HepG2 (cell line): ENCODE data around the gene RNLS. TPM values are rescaled to one million over a fixed set of nuclear protein-coding genes. Genes with fewer than 3 reads are reported as not detected.

Source experiments
- ATAC-seq: fragments of 200-7000 bp; cut with Tn5 transposase; 3 replicates; pipeline ENCODE4 v1.9.1; 2020; ENCODE audit warnings: mild to moderate bottlenecking, moderate library complexity
- BruUV-seq: library from RNA; stranded (reverse); fragments of 400-500 nt; replicated peaks from 2 replicates; lab custom pipeline; 2021; lab: Mats Ljungman, UMichigan
- CTCF ChIA-PET: fragments of 300-600 bp; formaldehyde crosslinking; extraction: SDS; loops from one replicate; lab custom pipeline; 2021; ENCODE audit warnings: low total read pairs, inconsistent platforms, low intra/inter-chr PET ratio; lab: Yijun Ruan, JAX
- POLR2A ChIA-PET: fragments of 350-600 bp; sonication (Branson Sonifier 250); formaldehyde crosslinking; loops from one replicate; lab custom pipeline; 2020; ENCODE audit warnings: antibody characterized with exemption, inconsistent platforms; lab: Yijun Ruan, JAX
- DNase-seq: peaks from one replicate; pipeline ENCODE4 v3.0.0-alpha.2; 2015; ENCODE audit warnings: low spot score
- FAIRE-seq: peaks from 3 replicates; lab custom pipeline; 2011; peaks lifted over from hg19 to GRCh38; lab: Jason Lieb, UNC
- H2AFZ ChIP-seq: one replicate; pipeline ENCODE4 v1.6.1; 2011; ENCODE audit warnings: low read length, inconsistent platforms
- H3K27ac ChIP-seq: fragments of 300-600 bp; 3 replicates; pipeline ENCODE4 v1.8.0; 2011; ENCODE audit warnings: mixed run types, mild to moderate bottlenecking, mixed read lengths, low read length, inconsistent platforms; ENCODE audit not compliant: insufficient read depth; ENCODE audit errors: extremely low read length
- H3K27me3 ChIP-seq, 2 experiments: fragments of 200-600 bp in 1 of 2; 2 replicates in 1 of 2; 3 replicates in 1 of 2; pipeline versions ENCODE4 v1.6.0 to v1.8.0; 2011; ENCODE audit warnings: low read length in 2 of 2, mild to moderate bottlenecking in 2 of 2, moderate library complexity in 2 of 2, inconsistent platforms in 1 of 2; ENCODE audit not compliant: insufficient read depth in 2 of 2, control insufficient read depth in 1 of 2
- H3K36me3 ChIP-seq, 2 experiments: fragments of 200-600 bp in 1 of 2; replicated peaks in 1 of 2; 2 replicates in 1 of 2; 3 replicates in 1 of 2; pipeline versions ENCODE4 v1.5.1 to v1.8.0; 2011; ENCODE audit warnings: low read length in 2 of 2, inconsistent platforms in 1 of 2; ENCODE audit not compliant: insufficient read depth in 2 of 2, control insufficient read depth in 1 of 2
- H3K4me1 ChIP-seq: 2 replicates; pipeline ENCODE4 v1.5.1; 2012; ENCODE audit warnings: low read length, inconsistent platforms; ENCODE audit not compliant: insufficient read depth
- H3K4me2 ChIP-seq: 2 replicates; pipeline ENCODE4 v1.6.0; 2011; ENCODE audit warnings: low read depth, low read length, inconsistent platforms
- H3K4me3 ChIP-seq, 3 experiments: fragments of 200-600 bp in 1 of 3; sonication (generic), shearing (Covaris generic) in 1 of 3; replicated peaks in 1 of 3; 2 replicates each; pipeline ENCODE4 v1.5.1; 2011 to 2016; ENCODE audit warnings: low read length in 3 of 3, inconsistent platforms in 2 of 3, low read depth in 2 of 3, mild to moderate bottlenecking in 2 of 3, control low read depth in 1 of 3, mixed read lengths in 1 of 3; ENCODE audit not compliant: insufficient read depth in 1 of 3
- H3K79me2 ChIP-seq: one replicate; pipeline ENCODE4 v1.6.1; 2011; ENCODE audit warnings: low read length, inconsistent platforms; ENCODE audit not compliant: insufficient read depth
- H3K9ac ChIP-seq: 2 replicates; pipeline ENCODE4 v1.6.0; 2011; ENCODE audit warnings: mild to moderate bottlenecking, low read depth, low read length, inconsistent platforms; ENCODE audit not compliant: insufficient read depth
- H3K9me3 ChIP-seq: 2 replicates; pipeline ENCODE4 v1.5.1; 2012; ENCODE audit warnings: mild to moderate bottlenecking, low read length
- H4K20me1 ChIP-seq: 2 replicates; pipeline ENCODE4 v1.6.0; 2011; ENCODE audit warnings: inconsistent platforms, mild to moderate bottlenecking, low read length, moderate library complexity; ENCODE audit not compliant: insufficient read depth
- ARID3A ChIP-seq: IDR thresholded peaks from 2 replicates; pipeline ENCODE4 v1.6.1; 2012; ENCODE audit warnings: low read depth, low read length, improper control_type of control experiment
- ATF7 ChIP-seq, 2 experiments: fragments of 450-650 bp in 1 of 2; sonication (generic) in 1 of 2; formaldehyde crosslinking in 1 of 2; IDR thresholded peaks; 2 replicates each; pipeline versions ENCODE4 v1.4.0 to v1.6.1; 2016 to 2020; ENCODE audit warnings: antibody characterized with exemption in 1 of 2, mild to moderate bottlenecking in 1 of 2, missing genetic modification reagents in 1 of 2
- ELF3 ChIP-seq: IDR thresholded peaks from 2 replicates; pipeline ENCODE4 v1.6.1; 2016; ENCODE audit warnings: missing genetic modification reagents, missing compliant biosample characterization
- IRX3 ChIP-seq: sonication (generic); formaldehyde crosslinking; IDR thresholded peaks from 2 replicates; pipeline ENCODE4 v1.8.1; 2023; ENCODE audit warnings: mild to moderate bottlenecking, low read depth, missing genetic modification reagents, borderline replicate concordance
- ONECUT2 ChIP-seq: sonication (generic); formaldehyde crosslinking; IDR thresholded peaks from 2 replicates; pipeline ENCODE4 v1.4.0; 2020; ENCODE audit warnings: missing genetic modification reagents
- PCBP1 ChIP-seq: fragments of 200-400 bp; formaldehyde crosslinking; IDR thresholded peaks from 2 replicates; pipeline ENCODE4 v1.6.1; 2017; ENCODE audit warnings: mild to moderate bottlenecking, low read depth, low read length, borderline replicate concordance
- SETDB1 ChIP-seq: sonication (generic); formaldehyde crosslinking; IDR thresholded peaks from 2 replicates; pipeline ENCODE4 v1.5.1; 2020; ENCODE audit warnings: missing genetic modification reagents, mild to moderate bottlenecking, borderline replicate concordance
- SMYD3 ChIP-seq: sonication (generic); formaldehyde crosslinking; IDR thresholded peaks from 2 replicates; pipeline ENCODE4 v1.8.1; 2023; ENCODE audit warnings: mild to moderate bottlenecking, missing genetic modification reagents
- SP5 ChIP-seq: IDR thresholded peaks from 2 replicates; pipeline ENCODE4 v1.6.1; 2016; ENCODE audit warnings: low read depth, borderline replicate concordance
- TBX2 ChIP-seq: sonication (generic); formaldehyde crosslinking; IDR thresholded peaks from 2 replicates; pipeline ENCODE4 v1.5.0; 2020; ENCODE audit warnings: missing genetic modification reagents, mild to moderate bottlenecking, borderline replicate concordance
- ZBTB43 ChIP-seq: sonication (generic); formaldehyde crosslinking; conservative IDR thresholded peaks from 2 replicates; pipeline ENCODE4 v1.4.0; 2020; ENCODE audit warnings: missing genetic modification reagents
- ZC3H4 ChIP-seq: sonication (generic); formaldehyde crosslinking; IDR thresholded peaks from 2 replicates; pipeline ENCODE4 v1.4.0; 2020; ENCODE audit warnings: missing genetic modification reagents, borderline replicate concordance
- ZMAT5 ChIP-seq: sonication (generic); formaldehyde crosslinking; IDR thresholded peaks from 2 replicates; pipeline ENCODE4 v1.5.0; 2020; ENCODE audit warnings: mild to moderate bottlenecking, low read depth, missing genetic modification reagents, borderline replicate concordance
- ZNF276 ChIP-seq: sonication (generic); formaldehyde crosslinking; IDR thresholded peaks from 2 replicates; pipeline ENCODE4 v1.4.0; 2020; ENCODE audit warnings: mild to moderate bottlenecking, low read depth, missing genetic modification reagents
- ZNF451 ChIP-seq: sonication (generic); formaldehyde crosslinking; IDR thresholded peaks from 2 replicates; pipeline ENCODE4 v1.5.0; 2020; ENCODE audit warnings: mild to moderate bottlenecking, missing genetic modification reagents
- ZNF567 ChIP-seq: sonication (generic); formaldehyde crosslinking; IDR thresholded peaks from 2 replicates; pipeline ENCODE4 v1.8.1; 2023; ENCODE audit warnings: mild to moderate bottlenecking, missing genetic modification reagents, borderline replicate concordance
- ZNF740 ChIP-seq: sonication (generic); formaldehyde crosslinking; IDR thresholded peaks from 2 replicates; pipeline ENCODE4 v1.4.0; 2020; ENCODE audit warnings: missing genetic modification reagents
- ZNF772 ChIP-seq: sonication (generic); formaldehyde crosslinking; IDR thresholded peaks from 2 replicates; pipeline ENCODE4 v1.5.0; 2020; ENCODE audit warnings: mild to moderate bottlenecking, missing genetic modification reagents
- WGBS: methylation state at CpG from one replicate; pipeline ENCODE4 v1.1.6; 2017; ENCODE audit warnings: low lambda C conversion rate; 5-methylcytosine and 5-hydroxymethylcytosine counted together
- in situ Hi-C: cut with HindIII; loops from 2 replicates; pipeline ENCODE4 v1.10.0; 2017; ENCODE audit warnings: low pct_unique_long_range_greater_than_20kb; ENCODE audit not compliant: extremely low pct_ligation_motif_present
- intact Hi-C: fragments of 100-400 bp; cut with micrococcal nuclease; formaldehyde crosslinking; loops from one replicate; pipeline ENCODE4 v1.10.0; 2022; ENCODE audit not compliant: unreplicated experiment
- polyA plus RNA-seq, 8 experiments: library from polyadenylated mRNA; depleted of rRNA in 3 of 8; stranded (reverse) in 7 of 8; unstranded in 1 of 8; fragments of >200 nt; fragmentation: Illumina TruSeq in 4 of 8; extraction: Trizol in 4 of 8; gene quantifications; 2 replicates each; pipeline versions ENCODE4 v1.2.1 to v1.2.3, GENCODE V29; 2011 to 2016; ENCODE audit warnings: low read depth in 4 of 8, missing spikeins in 1 of 8, mixed read lengths in 1 of 8; ENCODE audit not compliant: insufficient read depth in 1 of 8
- total RNA-seq, 5 experiments: library from RNA; depleted of rRNA; stranded (reverse); fragments of >200 nt; fragmentation: Illumina TruSeq; extraction: Trizol; gene quantifications; 2 replicates each; pipeline ENCODE4 v1.2.3, GENCODE V29; 2016; ENCODE audit warnings: low read depth in 1 of 5

Gene RNLS
- total and polyA plus RNA-seq, 2 of the 13 experiments (the other 11 are each of a cell fraction or from before 2014, with no cell fraction given), result not detected

GRCh38 chr10:88256013-88256680 is 327.0 kb downstream of the RNLS start:
- ATAC-seq (no peak), FAIRE-seq (no peak), DNase-seq (no peak)
- H3K4me3 ChIP-seq, result no peak overlapping the region
- H3K27ac ChIP-seq, result no peak overlapping the region
- no peaks in the 10 kb centered on the region for H4K20me1 ChIP-seq
- H3K36me3 ChIP-seq, result no peaks in the 10 kb centered on the region
- peaks cover 0 to 4% of the 10 kb centered on the region in 2 experiments; a peak in 1 of 5 replicates for H3K27me3 ChIP-seq
- TF ChIP-seq SETDB1 (CRISPR knock-in tag) (no peak), IRX3 (CRISPR knock-in tag) (no peak), ZC3H4 (CRISPR knock-in tag) (no peak), ZNF276 (CRISPR knock-in tag) (no peak), SMYD3 (CRISPR knock-in tag) (no peak), ZMAT5 (CRISPR knock-in tag) (no peak), ZNF451 (CRISPR knock-in tag) (no peak), TBX2 (CRISPR knock-in tag) (no peak), ZNF772 (CRISPR knock-in tag) (no peak), ATF7 (IDR thresholded peaks at IDR 0.05) (no peak), ATF7 (CRISPR knock-in tag; IDR thresholded peaks at IDR 0.05) (no peak), ARID3A (no peak), ZNF740 (CRISPR knock-in tag) (no peak), SP5 (no peak), ZBTB43 (CRISPR knock-in tag) (no peak), PCBP1 (no peak), ONECUT2 (no peak), ELF3 (CRISPR knock-in tag) (no peak), ZNF567 (CRISPR knock-in tag) (no peak)
- H3K79me2 ChIP-seq, result no peaks in the 10 kb centered on the region
- H3K4me2 ChIP-seq, result no peak overlapping the region
- in situ Hi-C loops (no loop called here), intact Hi-C loops (no loop called here)
- ChIA-PET POLR2A (no interaction called here), CTCF (no interaction called here)
- H3K4me1 ChIP-seq, result no peaks in the 10 kb centered on the region
- no peaks in the 10 kb centered on the region for H3K9me3 ChIP-seq
- H2AFZ ChIP-seq, result no peak overlapping the region
- no peak overlapping the region for H3K9ac ChIP-seq
- 65% methylated on average over 18 of the region's 20 CpGs for WGBS
- BruUV-seq, result no TSS peak
